Peyer's patch (tissue), 4 donors: ENCODE data around the gene BCKDHB.

Experiments used
- POLR2A ChIP-seq, 2 donors: fragments of 450-650 bp; IDR thresholded peaks; one replicate each; pipeline ENCODE4 v1.5.1; 2017; ENCODE audit warnings: antibody characterized with exemption in 2 of 2, mild to moderate bottlenecking in 2 of 2, moderate library complexity in 2 of 2
- TF ChIP-seq, protein P1 (sequence below), 6 experiments: fragments of 450-650 bp in 4 of 6; fragments of 200-600 bp in 2 of 6; sonication (generic) in 1 of 6; IDR thresholded peaks; one replicate each; pipeline ENCODE4 v1.5.1; 2017 to 2019; ENCODE audit warnings: antibody characterized with exemption in 6 of 6, mild to moderate bottlenecking in 3 of 6, moderate library complexity in 1 of 6

DNA sequence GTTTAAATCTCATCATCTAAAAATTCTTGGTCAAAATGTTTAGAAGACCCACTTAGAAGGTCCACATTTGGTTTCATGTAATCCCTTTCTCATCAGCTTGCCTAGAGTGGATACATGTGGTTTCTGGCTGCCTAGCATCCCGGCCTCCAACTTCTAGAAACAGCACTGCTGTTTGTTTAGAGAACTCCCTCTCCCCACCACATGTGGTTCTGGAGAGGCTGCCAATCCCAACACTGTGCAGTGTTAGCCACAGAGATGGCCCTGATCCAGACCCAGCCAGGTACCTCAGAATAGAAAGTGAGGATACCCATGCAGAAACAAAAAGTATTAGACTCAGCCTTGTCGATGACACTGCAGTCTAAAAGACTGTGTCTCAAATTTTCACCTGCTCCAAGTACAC is 241.8 kb downstream of the BCKDHB start:
- TF ChIP-seq, protein P1, sequence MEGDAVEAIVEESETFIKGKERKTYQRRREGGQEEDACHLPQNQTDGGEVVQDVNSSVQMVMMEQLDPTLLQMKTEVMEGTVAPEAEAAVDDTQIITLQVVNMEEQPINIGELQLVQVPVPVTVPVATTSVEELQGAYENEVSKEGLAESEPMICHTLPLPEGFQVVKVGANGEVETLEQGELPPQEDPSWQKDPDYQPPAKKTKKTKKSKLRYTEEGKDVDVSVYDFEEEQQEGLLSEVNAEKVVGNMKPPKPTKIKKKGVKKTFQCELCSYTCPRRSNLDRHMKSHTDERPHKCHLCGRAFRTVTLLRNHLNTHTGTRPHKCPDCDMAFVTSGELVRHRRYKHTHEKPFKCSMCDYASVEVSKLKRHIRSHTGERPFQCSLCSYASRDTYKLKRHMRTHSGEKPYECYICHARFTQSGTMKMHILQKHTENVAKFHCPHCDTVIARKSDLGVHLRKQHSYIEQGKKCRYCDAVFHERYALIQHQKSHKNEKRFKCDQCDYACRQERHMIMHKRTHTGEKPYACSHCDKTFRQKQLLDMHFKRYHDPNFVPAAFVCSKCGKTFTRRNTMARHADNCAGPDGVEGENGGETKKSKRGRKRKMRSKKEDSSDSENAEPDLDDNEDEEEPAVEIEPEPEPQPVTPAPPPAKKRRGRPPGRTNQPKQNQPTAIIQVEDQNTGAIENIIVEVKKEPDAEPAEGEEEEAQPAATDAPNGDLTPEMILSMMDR (IDR thresholded peaks at IDR 0.05), result no peak
- TF ChIP-seq POLR2A (IDR thresholded peaks at IDR 0.05), result no peak
